ENCODE data around the gene POLR3K. TPM values are rescaled to one million over a fixed set of nuclear protein-coding genes. Genes with fewer than 3 reads are reported as not detected.

POLR3K gene
- total RNA-seq, 1 donor from 2014 or later, result 91.3 TPM

- Mint-ChIP-seq H3K4me3 (peak overlapping the region; percentile 80), H3K27me3 (ENCODE audit: insufficient read depth) (peaks cover 19% of the 10 kb centered on the region), H3K36me3 (ENCODE audit: low read depth) (peaks cover 8% of the 10 kb centered on the region), H3K4me1 (ENCODE audit: low read depth) (peaks cover 28% of the 10 kb centered on the region), H3K9me3 (no peaks in the 10 kb centered on the region), H3K27ac (peak overlapping the region; percentile 71)
- intact Hi-C loops (cut with micrococcal nuclease), result loop anchor here (1.0 kb wide), 2 partner anchors 11 to 23 kb away; partner anchors contain the start of genes POLR3K and SNRNP25
- no peak for DNase-seq (ENCODE audit: low spot score)
Observed at GRCh38 chr16:76535-77272, 23.3 kb upstream of the POLR3K start.

- Mint-ChIP-seq H3K36me3 (ENCODE audit: low read depth) (peaks cover 8% of the 10 kb centered on the region), H3K4me1 (ENCODE audit: low read depth) (peaks cover 28% of the 10 kb centered on the region), H3K27me3 (ENCODE audit: insufficient read depth) (peaks cover 24% of the 10 kb centered on the region), H3K4me3 (peak overlapping the region; percentile 80), H3K27ac (peak overlapping the region; percentile 71), H3K9me3 (no peaks in the 10 kb centered on the region)
- intact Hi-C loops (cut with micrococcal nuclease), result no loop called here
- no peak for DNase-seq (ENCODE audit: low spot score)
Observed at GRCh38 chr16:75580-76501, 22.4 kb upstream of the POLR3K start.

- H3K4me1 Mint-ChIP-seq (ENCODE audit: low read depth), result peaks cover 24% of the 10 kb centered on the region
- intact Hi-C loops (cut with micrococcal nuclease), result no loop called here
- peak overlapping the region; percentile 42 for H3K4me3 Mint-ChIP-seq
- H3K9me3 Mint-ChIP-seq, result no peaks in the 10 kb centered on the region
- H3K36me3 Mint-ChIP-seq (ENCODE audit: low read depth), result peaks cover 8% of the 10 kb centered on the region
- peaks cover 34% of the 10 kb centered on the region for H3K27me3 Mint-ChIP-seq (ENCODE audit: insufficient read depth)
- DNase-seq (ENCODE audit: low spot score), result no peak
- H3K27ac Mint-ChIP-seq, result no peak overlapping the region
Observed at GRCh38 chr16:74747-75334, 21.4 kb upstream of the POLR3K start.

GRCh38 chr16:74051-74746 is 20.8 kb upstream of the POLR3K start:
- Mint-ChIP-seq H3K4me1 (ENCODE audit: low read depth) (peaks cover 18% of the 10 kb centered on the region), H3K9me3 (no peaks in the 10 kb centered on the region), H3K27me3 (ENCODE audit: insufficient read depth) (peaks cover 41% of the 10 kb centered on the region), H3K27ac (no peak overlapping the region), H3K4me3 (peak overlapping the region; percentile 42), H3K36me3 (ENCODE audit: low read depth) (peaks cover 2% of the 10 kb centered on the region)
- DNase-seq (ENCODE audit: low spot score), result no peak
- intact Hi-C loops (cut with micrococcal nuclease), result no loop called here

GRCh38 chr16:72561-73548 is 19.4 kb upstream of the POLR3K start, which contains the start of gene RHBDF1:
Gene RHBDF1 (minus strand): TSS chr16:72631. CDS start chr16:65015, 7,616 bp downstream.
- Mint-ChIP-seq H3K4me1 (ENCODE audit: low read depth) (peaks cover 17% of the 10 kb centered on the region), H3K9me3 (no peaks in the 10 kb centered on the region), H3K27ac (no peak within 1 kb of the TSS), H3K4me3 (peak within 1 kb of the TSS; percentile 74), H3K36me3 (ENCODE audit: low read depth) (peaks cover 2% of the 10 kb centered on the region), H3K27me3 (ENCODE audit: insufficient read depth) (peaks cover 44% of the 10 kb centered on the region)
- intact Hi-C loops (cut with micrococcal nuclease), result no loop called here
- no peak for DNase-seq (ENCODE audit: low spot score)

GRCh38 chr16:71540-72401 is 18.4 kb upstream of the POLR3K start:
- intact Hi-C loops (cut with micrococcal nuclease), result no loop called here
- Mint-ChIP-seq H3K27ac (no peak overlapping the region), H3K27me3 (ENCODE audit: insufficient read depth) (peaks cover 48% of the 10 kb centered on the region), H3K36me3 (ENCODE audit: low read depth) (peaks cover 2% of the 10 kb centered on the region), H3K4me1 (ENCODE audit: low read depth) (peaks cover 15% of the 10 kb centered on the region), H3K9me3 (no peaks in the 10 kb centered on the region), H3K4me3 (peak overlapping the region; percentile 19)
- no peak for DNase-seq (ENCODE audit: low spot score)

- Mint-ChIP-seq H3K27ac (no peak overlapping the region), H3K9me3 (no peaks in the 10 kb centered on the region), H3K36me3 (ENCODE audit: low read depth) (peaks cover 2% of the 10 kb centered on the region), H3K4me1 (ENCODE audit: low read depth) (peaks cover 9% of the 10 kb centered on the region), H3K4me3 (no peak overlapping the region), H3K27me3 (ENCODE audit: insufficient read depth) (peaks cover 48% of the 10 kb centered on the region)
- DNase-seq (ENCODE audit: low spot score), result no peak
- intact Hi-C loops (cut with micrococcal nuclease), result no loop called here
Observed at GRCh38 chr16:71210-71539, 17.8 kb upstream of the POLR3K start.

- intact Hi-C loops (cut with micrococcal nuclease), result no loop called here
- no peaks in the 10 kb centered on the region for H3K9me3 Mint-ChIP-seq
- H3K4me1 Mint-ChIP-seq (ENCODE audit: low read depth), result peaks cover 12% of the 10 kb centered on the region
- peaks cover 2% of the 10 kb centered on the region for H3K36me3 Mint-ChIP-seq (ENCODE audit: low read depth)
- no peak overlapping the region for H3K27ac Mint-ChIP-seq
- H3K27me3 Mint-ChIP-seq (ENCODE audit: insufficient read depth), result peaks cover 49% of the 10 kb centered on the region
- no peak for DNase-seq (ENCODE audit: low spot score)
- H3K4me3 Mint-ChIP-seq, result no peak overlapping the region
Observed at GRCh38 chr16:69181-69580, 15.8 kb upstream of the POLR3K start.

- Mint-ChIP-seq H3K27ac (no peak overlapping the region), H3K4me1 (ENCODE audit: low read depth) (peaks cover 11% of the 10 kb centered on the region), H3K27me3 (ENCODE audit: insufficient read depth) (peaks cover 41% of the 10 kb centered on the region), H3K9me3 (no peaks in the 10 kb centered on the region), H3K4me3 (no peak overlapping the region), H3K36me3 (ENCODE audit: low read depth) (peaks cover 2% of the 10 kb centered on the region)
- no peak for DNase-seq (ENCODE audit: low spot score)
- intact Hi-C loops (cut with micrococcal nuclease), result no loop called here
Observed at GRCh38 chr16:67884-68789, 14.7 kb upstream of the POLR3K start.

GRCh38 chr16:67183-67791 is 13.9 kb upstream of the POLR3K start:
- Mint-ChIP-seq H3K4me3 (no peak overlapping the region), H3K4me1 (ENCODE audit: low read depth) (peaks cover 7% of the 10 kb centered on the region), H3K27ac (no peak overlapping the region), H3K36me3 (ENCODE audit: low read depth) (no peaks in the 10 kb centered on the region), H3K9me3 (no peaks in the 10 kb centered on the region), H3K27me3 (ENCODE audit: insufficient read depth) (peaks cover 36% of the 10 kb centered on the region)
- no peak for DNase-seq (ENCODE audit: low spot score)
- intact Hi-C loops (cut with micrococcal nuclease), result no loop called here

Data from activated T-helper 1 cell treated with anti-CD3 and anti-CD28 coated beads, Interleukin-12 subunit alpha, Interleukin-12 subunit beta, Interleukin-2, Interleukin-4 antibody, amounts not matched to agents 30 ng/mL and 10 ng/mL and 1 ng/mL, durations not matched to agents 14 hours and 24 hours and 36 hours (primary cell).